NB4 (cell line): ENCODE measurements around the gene TLK1.

Experiments used
- DNase-seq: peaks from one replicate; pipeline ENCODE4 v3.0.0; 2010; ENCODE audit warnings: low read depth
- H3K4me3 ChIP-seq: one replicate; pipeline ENCODE4 v1.5.1; 2011; ENCODE audit warnings: mild to moderate bottlenecking, low read depth, low read length, moderate library complexity
- MYC ChIP-seq: IDR thresholded peaks from 2 replicates; pipeline ENCODE4 v1.6.1; 2011; ENCODE audit warnings: low read depth, low read length
- POLR2A ChIP-seq: IDR thresholded peaks from 2 replicates; pipeline ENCODE4 v1.6.1; 2011; ENCODE audit warnings: mild to moderate bottlenecking; ENCODE audit not compliant: insufficient read length; ENCODE audit errors: extremely low read depth
- TF ChIP-seq, protein P1 (sequence below): IDR thresholded peaks from one replicate; pipeline ENCODE4 v1.5.1; 2012; ENCODE audit warnings: low read depth, low read length
- TF ChIP-seq, protein P2 (sequence below): IDR thresholded peaks from 2 replicates; pipeline ENCODE4 v1.6.1; 2011; ENCODE audit warnings: low read depth, low read length

Gene TLK1

DNA sequence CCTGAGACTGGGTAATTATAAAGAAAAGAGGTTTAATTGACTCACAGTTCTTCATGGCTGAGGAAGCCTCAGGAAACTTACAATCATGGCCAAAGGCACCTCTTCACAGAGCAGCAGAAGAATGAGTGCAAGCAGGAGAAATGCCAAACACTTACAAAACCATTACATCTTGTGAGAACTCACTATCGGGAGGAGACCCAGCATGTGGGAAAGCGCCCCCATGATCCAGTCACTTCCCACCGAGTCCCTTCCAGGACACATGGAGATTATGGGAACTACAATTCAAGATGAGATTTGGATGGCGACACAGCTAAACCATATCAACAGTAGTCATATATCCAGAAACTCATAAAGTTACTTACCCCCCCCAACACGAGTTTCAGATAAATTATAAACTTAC is 28.6 kb downstream of the TLK1 start:
- no peak overlapping the region for H3K4me3 ChIP-seq
- DNase-seq = no peak
- TF ChIP-seq POLR2A = no peak

GRCh38 chr2:171128461-171128860 is 32.2 kb downstream of the TLK1 start:
- H3K4me3 ChIP-seq = no peak overlapping the region
- no peak for TF ChIP-seq POLR2A
- TF ChIP-seq, protein P1, sequence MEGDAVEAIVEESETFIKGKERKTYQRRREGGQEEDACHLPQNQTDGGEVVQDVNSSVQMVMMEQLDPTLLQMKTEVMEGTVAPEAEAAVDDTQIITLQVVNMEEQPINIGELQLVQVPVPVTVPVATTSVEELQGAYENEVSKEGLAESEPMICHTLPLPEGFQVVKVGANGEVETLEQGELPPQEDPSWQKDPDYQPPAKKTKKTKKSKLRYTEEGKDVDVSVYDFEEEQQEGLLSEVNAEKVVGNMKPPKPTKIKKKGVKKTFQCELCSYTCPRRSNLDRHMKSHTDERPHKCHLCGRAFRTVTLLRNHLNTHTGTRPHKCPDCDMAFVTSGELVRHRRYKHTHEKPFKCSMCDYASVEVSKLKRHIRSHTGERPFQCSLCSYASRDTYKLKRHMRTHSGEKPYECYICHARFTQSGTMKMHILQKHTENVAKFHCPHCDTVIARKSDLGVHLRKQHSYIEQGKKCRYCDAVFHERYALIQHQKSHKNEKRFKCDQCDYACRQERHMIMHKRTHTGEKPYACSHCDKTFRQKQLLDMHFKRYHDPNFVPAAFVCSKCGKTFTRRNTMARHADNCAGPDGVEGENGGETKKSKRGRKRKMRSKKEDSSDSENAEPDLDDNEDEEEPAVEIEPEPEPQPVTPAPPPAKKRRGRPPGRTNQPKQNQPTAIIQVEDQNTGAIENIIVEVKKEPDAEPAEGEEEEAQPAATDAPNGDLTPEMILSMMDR = no peak
- TF ChIP-seq, protein P2, sequence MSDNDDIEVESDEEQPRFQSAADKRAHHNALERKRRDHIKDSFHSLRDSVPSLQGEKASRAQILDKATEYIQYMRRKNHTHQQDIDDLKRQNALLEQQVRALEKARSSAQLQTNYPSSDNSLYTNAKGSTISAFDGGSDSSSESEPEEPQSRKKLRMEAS = no peak
- no peak for DNase-seq

- TF ChIP-seq, protein P2 = no peak
- TF ChIP-seq, protein P1 = no peak
- TF ChIP-seq MYC (no peak), POLR2A (no peak)
- H3K4me3 ChIP-seq = no peak overlapping the region
- no peak for DNase-seq
Observed at GRCh38 chr2:171124541-171124940, 36.2 kb downstream of the TLK1 start.

DNA sequence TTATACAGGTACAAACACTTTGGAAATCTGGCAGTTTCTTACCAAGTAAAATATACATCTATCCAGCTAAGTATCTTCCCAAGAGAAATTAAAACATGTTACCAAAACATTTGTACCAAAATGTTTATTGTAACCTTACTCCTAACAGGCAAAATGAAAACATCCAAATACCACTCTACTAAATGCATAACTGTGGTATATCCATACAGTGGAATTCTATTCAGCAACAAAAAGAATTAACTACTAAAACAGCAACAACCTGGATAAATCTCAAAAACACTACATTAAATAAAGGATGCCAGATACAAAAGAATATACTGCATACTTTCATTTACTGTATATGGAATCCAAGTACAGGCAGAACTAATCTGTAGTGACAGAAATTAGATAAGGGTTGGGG is 51.1 kb downstream of the TLK1 start:
- DNase-seq = no peak
- no peak overlapping the region for H3K4me3 ChIP-seq
- TF ChIP-seq, protein P1 = no peak
- TF ChIP-seq MYC (no peak), POLR2A (no peak)
- TF ChIP-seq, protein P2 = no peak

GRCh38 chr2:171109020-171109419 is 51.7 kb downstream of the TLK1 start:
- no peak for DNase-seq
- TF ChIP-seq, protein P1 = no peak
- TF ChIP-seq, protein P2 = no peak
- TF ChIP-seq MYC (no peak), POLR2A (no peak)
- no peak overlapping the region for H3K4me3 ChIP-seq

DNA sequence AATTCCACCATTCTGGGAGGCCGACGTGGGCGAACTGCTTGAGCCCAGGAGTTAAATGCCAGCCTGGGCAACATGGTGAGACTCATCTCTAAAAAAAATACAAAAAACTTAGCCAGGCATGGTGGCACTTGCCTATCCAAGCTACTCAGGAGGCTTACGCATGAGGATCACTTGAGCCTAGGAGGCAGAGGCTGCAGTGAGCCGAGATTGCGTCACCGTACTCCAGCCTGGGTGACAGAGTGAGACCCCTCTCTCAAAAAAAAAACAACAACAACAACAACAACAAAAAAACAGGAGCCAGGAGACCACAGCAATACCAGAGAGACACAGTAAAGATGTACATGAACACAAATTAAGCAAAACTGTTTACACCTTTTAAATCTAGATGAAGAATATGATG is 52.9 kb downstream of the TLK1 start:
- H3K4me3 ChIP-seq = no peak overlapping the region
- TF ChIP-seq MYC (no peak), POLR2A (no peak)
- TF ChIP-seq, protein P1 = no peak
- TF ChIP-seq, protein P2 = no peak
- DNase-seq = no peak
